Left ventricle myocardium superior (tissue), 1 donor: ENCODE measurements around the gene VPS45. TPM values are rescaled to one million over a fixed set of nuclear protein-coding genes. Genes with fewer than 3 reads are reported as not detected.
"Not testable (repeated sequence)": the region's sequence is repeated elsewhere in the genome, so short reads cannot be mapped to it uniquely, and the experiment has no call there.

Experiments
- ATAC-seq: fragments of 200-7000 bp; cut with Tn5 transposase; one replicate; pipeline ENCODE4 v1.9.1; 2020; ENCODE audit warnings: mild to moderate bottlenecking, moderate library complexity
- DNase-seq: peaks from one replicate; pipeline ENCODE4 v3.0.0-alpha.2; 2020
- intact Hi-C: fragments of 100-400 bp; cut with micrococcal nuclease; formaldehyde crosslinking; loops from one replicate; pipeline ENCODE4 v1.11.0; 2022
- total RNA-seq: library from RNA; stranded (reverse); fragmentation: NEBNext Ultra II Directional; extraction: Animal tissue kit (Norgen Biotek cat#: 25700); gene quantifications from one replicate; pipeline ENCODE4 v1.2.1, GENCODE V29; 2021
- donor health status: DM: no; HTN: yes; CAD: no; lungs with severe emphysema.

VPS45 gene
- total RNA-seq, 1 donor from 2014 or later = 50.6 TPM

- DNase-seq = no peak
- ATAC-seq = no peak
- intact Hi-C loops = no loop called here
Observed at GRCh38 chr1:150171801-150172200, 104.2 kb downstream of the VPS45 start.

DNA sequence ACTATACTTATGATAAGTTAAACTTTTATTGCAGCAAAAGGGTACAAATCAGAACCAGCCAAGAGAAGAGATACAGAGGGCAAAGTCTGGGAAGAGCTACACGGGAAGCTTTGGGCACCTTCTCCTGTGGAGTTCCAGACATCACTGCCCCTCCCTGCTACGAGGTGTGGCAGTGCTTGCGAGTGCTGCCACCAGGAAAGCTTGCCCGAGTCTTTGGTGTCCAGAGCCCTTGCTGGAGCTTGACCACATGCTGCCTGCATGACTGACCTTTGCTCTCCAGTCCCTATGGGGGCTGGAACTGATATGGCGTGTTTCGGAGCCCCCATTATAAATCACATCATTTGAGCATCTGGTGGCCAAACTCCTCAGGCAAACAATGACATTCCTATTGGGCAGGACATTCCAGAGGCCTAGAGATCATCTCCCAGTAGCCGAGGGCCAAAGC, 105.6 kb downstream of the VPS45 start:
- no peak for DNase-seq
- intact Hi-C loops = no loop called here
- no peak for ATAC-seq

DNA sequence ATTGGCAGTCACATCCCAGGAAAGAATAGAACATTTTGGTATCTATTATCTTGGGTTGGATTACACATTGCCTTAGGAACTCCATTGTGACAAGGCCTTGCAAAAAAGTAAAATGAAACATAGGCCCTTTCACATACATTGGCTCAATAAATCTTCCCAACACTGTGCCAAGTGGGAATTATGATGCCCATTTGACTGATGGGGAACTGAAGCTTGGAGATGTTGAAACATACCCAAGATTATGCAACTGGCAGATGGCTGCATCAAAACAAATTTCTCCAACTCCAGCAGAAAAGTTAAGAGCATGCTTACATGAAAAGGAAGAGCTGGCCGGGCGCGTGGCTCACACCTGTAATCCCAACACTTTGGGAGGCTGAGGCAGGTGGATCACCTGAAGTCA, 109.0 kb downstream of the VPS45 start:
- intact Hi-C loops = no loop called here
- ATAC-seq (peak; percentile 20), DNase-seq (no peak)

GRCh38 chr1:150178548-150178947, 111.0 kb downstream of the VPS45 start:
- no peak for DNase-seq
- intact Hi-C loops = no loop called here
- peak; percentile 35 for ATAC-seq

- DNase-seq = no peak
- no peak for ATAC-seq
- intact Hi-C loops = no loop called here
Observed at GRCh38 chr1:150179867-150180266, 112.3 kb downstream of the VPS45 start.

GRCh38 chr1:150180474-150180873, 112.9 kb downstream of the VPS45 start:
- DNase-seq = no peak
- intact Hi-C loops = no loop called here

GRCh38 chr1:150182247-150182646, 114.7 kb downstream of the VPS45 start:
- DNase-seq (no peak), ATAC-seq (no peak)
- intact Hi-C loops = no loop called here

More at GRCh38 chr1:150180474-150180873, 112.9 kb downstream of the VPS45 start:
- ATAC-seq = no peak

- no peak for DNase-seq
- intact Hi-C loops = no loop called here
- no peak for ATAC-seq
Observed at GRCh38 chr1:150183061-150183460, 115.5 kb downstream of the VPS45 start.

- intact Hi-C loops = no loop called here
- DNase-seq = no peak
- ATAC-seq = no peak
Observed at GRCh38 chr1:150185481-150185880, 117.9 kb downstream of the VPS45 start.

DNA sequence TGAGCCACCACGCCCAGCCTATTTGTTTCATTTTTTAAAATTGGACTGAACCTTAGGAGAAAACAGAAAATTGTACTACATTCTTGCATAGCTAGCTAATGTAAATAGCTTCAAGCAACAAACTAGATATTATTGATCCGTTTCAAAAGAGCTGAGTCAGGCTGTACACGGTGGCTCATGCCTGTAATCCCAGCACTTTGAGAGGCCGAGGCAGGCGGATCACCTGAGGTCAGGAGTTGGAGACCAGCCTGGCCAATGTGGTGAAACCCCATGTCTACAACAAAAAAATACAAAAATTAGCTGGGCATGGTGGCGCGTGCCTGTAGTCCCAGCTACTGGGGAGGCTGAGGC, 118.8 kb downstream of the VPS45 start:
- intact Hi-C loops, ATAC-seq, DNase-seq: not testable (repeated sequence)

- ATAC-seq (peak; percentile 59), DNase-seq (no peak)
- intact Hi-C loops = no loop called here
Observed at GRCh38 chr1:150186789-150187559, 119.4 kb downstream of the VPS45 start.

DNA sequence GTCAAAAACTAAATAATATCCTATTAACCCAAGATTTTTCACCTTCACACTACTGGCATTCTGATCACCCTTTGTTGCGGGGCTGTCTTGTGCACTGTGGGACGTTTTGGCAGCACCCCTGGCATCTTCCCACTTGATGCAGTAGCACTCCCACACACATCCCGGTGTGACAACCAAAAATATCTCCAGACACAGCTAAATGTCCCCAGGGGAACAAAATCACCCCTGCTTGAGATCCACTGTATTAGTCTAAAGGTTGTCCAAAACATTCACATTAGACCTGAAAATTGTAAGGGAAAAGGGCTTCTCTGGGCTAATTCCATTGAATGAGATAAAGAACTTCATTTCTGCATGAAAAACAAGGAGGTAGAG, 120.0 kb downstream of the VPS45 start:
- DNase-seq (no peak), ATAC-seq (peak; percentile 39)
- intact Hi-C loops = no loop called here

- intact Hi-C loops = no loop called here
- DNase-seq = no peak
- ATAC-seq = peak; percentile 91
Observed at GRCh38 chr1:150192012-150192411, 124.4 kb downstream of the VPS45 start.

DNA sequence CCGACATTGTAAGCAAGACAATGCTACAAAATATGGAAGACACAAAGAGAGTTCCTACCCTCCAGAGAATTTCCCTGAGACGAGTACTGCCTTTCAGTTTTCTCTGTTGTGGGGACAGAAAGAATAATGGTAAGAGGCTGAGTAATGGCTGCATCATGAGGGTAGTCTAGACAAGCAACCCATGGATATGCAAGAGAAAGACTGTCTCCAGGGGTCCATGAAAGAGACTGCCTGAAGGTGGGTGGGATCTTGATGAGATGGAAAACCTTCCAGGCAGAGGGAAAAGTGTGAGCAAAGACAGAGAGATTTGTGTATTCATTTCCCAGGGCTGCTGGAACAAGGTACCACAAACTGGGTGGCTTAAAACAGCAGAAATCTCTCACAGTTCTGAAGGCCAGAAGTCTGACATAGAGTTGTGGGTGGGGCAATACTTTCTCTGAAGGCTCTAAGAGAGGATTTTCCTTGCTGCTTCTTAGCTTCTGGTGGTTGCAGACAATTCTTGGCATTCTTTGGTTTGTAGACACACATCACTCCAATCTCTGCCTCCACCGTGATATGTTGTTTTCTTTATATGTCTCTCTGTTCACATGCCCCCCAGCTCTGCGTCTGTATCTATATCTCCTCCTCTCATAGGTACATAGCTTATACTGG, 126.9 kb downstream of the VPS45 start:
- intact Hi-C loops = no loop called here
- no peak for ATAC-seq

More for the DNA sequence above, 126.9 kb downstream of the VPS45 start:
- DNase-seq = no peak

Other genes starting within 250 kb of the VPS45 start
- 16.7 TPM for gene BOLA1, start 168.2 kb upstream of the VPS45 start, total RNA-seq
- gene SV2A, start 149.9 kb upstream of the VPS45 start, total RNA-seq = 0.22 TPM
- 27.4 TPM for gene SF3B4, start 140.0 kb upstream of the VPS45 start, total RNA-seq
- gene MTMR11, start 130.9 kb upstream of the VPS45 start, total RNA-seq = 2.5 TPM
- gene OTUD7B, start 57.0 kb upstream of the VPS45 start, total RNA-seq = 23.0 TPM
- 44.3 TPM for gene PLEKHO1, start 82.1 kb downstream of the VPS45 start, total RNA-seq
- gene ANP32E, start 168.3 kb downstream of the VPS45 start, total RNA-seq = 27.0 TPM
- 22.8 TPM for gene CA14, start 190.0 kb downstream of the VPS45 start, total RNA-seq
- gene APH1A, start 201.2 kb downstream of the VPS45 start, total RNA-seq = 58.5 TPM
- gene C1orf54, start 205.0 kb downstream of the VPS45 start, total RNA-seq = 9.8 TPM
- gene CIART, start 214.8 kb downstream of the VPS45 start, total RNA-seq = 15.4 TPM
- gene MRPS21, start 226.1 kb downstream of the VPS45 start, total RNA-seq = 72.3 TPM